Measurements from ENCODE around the gene TNIP2.
A peak's percentile ranks its signal among the peaks of the same experiment; 100 is the strongest.

Gene TNIP2

DNA sequence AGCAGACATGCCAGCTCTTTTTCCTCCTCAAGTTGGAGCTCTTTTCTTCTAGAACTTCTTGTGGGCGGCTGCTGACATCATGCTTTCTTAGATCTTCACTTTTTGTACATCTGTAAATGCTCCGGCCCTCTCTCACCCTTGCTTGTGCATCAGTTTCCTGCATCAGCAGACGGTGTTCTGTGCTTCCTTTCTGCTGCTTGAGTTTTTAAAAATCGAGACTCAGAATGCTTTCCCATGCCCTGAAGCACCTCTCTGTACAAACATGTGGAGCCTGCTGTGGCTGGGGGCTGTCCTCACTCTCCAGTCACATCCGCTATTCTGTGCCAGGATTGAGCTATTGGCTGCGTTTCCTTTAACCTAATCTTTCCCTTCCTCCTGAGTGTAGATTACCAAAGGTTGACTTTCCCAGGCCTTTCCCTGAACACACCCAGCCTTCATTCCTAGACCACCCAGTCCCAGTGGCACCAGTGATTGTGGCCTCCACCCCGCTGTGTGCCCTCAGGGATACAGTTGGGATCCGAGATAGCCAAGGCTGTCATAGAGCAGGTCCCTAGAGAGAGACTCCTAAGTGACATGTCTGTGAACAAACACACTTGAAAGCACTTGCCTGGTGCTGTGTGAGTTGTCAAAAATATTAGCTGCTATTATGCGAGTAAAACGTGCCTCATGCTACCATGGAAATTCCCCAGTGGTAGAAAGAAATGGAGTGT is 41.9 kb downstream of the TNIP2 start:
- DNase-seq = peak; percentile 33

GRCh38 chr4:2713337-2713736 is 42.8 kb downstream of the TNIP2 start:
- DNase-seq = no peak

GRCh38 chr4:2712261-2712842 is 43.8 kb downstream of the TNIP2 start:
- DNase-seq = no peak

GRCh38 chr4:2702770-2703169 is 53.4 kb downstream of the TNIP2 start:
- DNase-seq = no peak

GRCh38 chr4:2702361-2702760 is 53.8 kb downstream of the TNIP2 start:
- DNase-seq = no peak

GRCh38 chr4:2700031-2700430 is 56.1 kb downstream of the TNIP2 start:
- DNase-seq = no peak

DNA sequence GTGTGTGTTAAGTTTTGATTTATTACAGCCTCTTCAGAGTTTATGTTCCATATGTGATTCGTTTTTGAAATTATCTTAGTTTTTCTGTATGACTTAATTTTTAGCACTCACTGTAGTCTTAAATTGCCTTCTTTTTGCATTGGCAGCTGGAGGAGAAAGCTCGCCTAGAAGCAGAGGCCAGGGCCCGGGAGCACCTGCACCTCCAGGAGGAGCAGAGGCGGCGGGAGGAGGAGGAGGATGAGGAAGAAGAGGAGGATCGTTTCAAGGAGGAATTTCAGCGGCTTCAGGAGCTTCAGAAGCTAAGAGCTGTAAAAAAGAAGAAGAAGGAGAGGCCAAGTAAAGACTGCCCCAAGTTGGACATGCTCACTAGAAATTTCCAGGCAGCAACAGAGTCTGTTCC is 56.6 kb downstream of the TNIP2 start:
- no peak for DNase-seq

GRCh38 chr4:2698951-2699505 is 57.1 kb downstream of the TNIP2 start:
- no peak for DNase-seq

- no peak for DNase-seq
Measured at GRCh38 chr4:2698504-2698903, 57.6 kb downstream of the TNIP2 start.

- no peak for DNase-seq
Measured at GRCh38 chr4:2697995-2698414, 58.1 kb downstream of the TNIP2 start.

DNA sequence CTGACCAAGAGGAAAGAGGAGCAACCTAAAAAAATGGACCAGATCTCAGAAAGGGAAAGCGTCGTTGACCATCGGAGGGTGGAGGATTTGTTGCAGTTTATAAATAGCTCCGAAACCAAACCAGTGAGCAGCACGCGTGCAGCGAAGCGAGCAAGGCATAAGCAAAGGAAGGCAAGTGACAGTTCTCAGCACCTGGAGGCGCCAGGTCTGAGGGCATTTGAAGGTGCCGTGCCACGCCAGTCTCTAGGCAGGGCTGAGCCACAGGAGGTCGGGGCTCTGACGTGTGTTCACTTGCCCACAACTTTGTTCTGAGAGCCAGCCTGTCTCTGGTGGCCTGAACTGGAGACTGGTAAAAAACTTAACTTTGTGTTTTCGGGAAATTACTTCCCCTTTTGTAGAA is 59.7 kb downstream of the TNIP2 start:
- DNase-seq = no peak

- DNase-seq = no peak
Measured at GRCh38 chr4:2695346-2696060, 60.6 kb downstream of the TNIP2 start.

GRCh38 chr4:2694691-2695090 is 61.4 kb downstream of the TNIP2 start:
- DNase-seq = no peak

DNA sequence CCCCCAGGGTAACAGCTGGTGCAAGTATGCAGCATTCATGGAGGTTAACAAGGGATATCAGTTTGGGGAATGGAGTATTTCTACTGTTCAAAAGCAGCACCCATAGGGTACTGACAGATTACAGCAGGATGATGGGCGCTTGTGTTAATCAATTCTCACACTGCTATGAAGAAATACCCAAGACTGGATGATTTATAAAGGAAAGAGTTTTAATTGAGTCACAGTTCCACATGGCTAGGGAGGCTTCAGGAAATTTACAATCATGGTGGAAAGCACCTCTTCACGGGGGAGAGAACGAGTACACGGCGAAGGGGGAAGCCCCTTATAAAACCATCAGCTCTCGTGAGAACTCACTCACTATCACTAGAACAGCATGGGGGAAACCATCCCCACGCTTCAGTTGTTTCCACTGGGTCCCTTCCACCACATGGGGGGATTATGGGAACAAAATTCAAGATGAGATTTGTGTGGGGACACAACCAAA is 64.1 kb downstream of the TNIP2 start:
- DNase-seq = peak; percentile 37
